SIG-M5 treated with dmso at 0.1 percent for 504 hours (cell line): ENCODE measurements around the gene GSKIP.
A peak's percentile ranks its signal among the peaks of the same experiment; 100 is the strongest.

Experiments used
- DNase-seq: peaks from one replicate; lab custom pipeline; 2025; ENCODE audit not compliant: unreplicated experiment; lab: John Stamatoyannopoulos, UW

Gene GSKIP

GRCh38 chr14:96376093-96376492, 12.8 kb downstream of the GSKIP start:
- DNase-seq = no peak

- DNase-seq = no peak
Observed at GRCh38 chr14:96380735-96381134, 17.4 kb downstream of the GSKIP start.

DNA sequence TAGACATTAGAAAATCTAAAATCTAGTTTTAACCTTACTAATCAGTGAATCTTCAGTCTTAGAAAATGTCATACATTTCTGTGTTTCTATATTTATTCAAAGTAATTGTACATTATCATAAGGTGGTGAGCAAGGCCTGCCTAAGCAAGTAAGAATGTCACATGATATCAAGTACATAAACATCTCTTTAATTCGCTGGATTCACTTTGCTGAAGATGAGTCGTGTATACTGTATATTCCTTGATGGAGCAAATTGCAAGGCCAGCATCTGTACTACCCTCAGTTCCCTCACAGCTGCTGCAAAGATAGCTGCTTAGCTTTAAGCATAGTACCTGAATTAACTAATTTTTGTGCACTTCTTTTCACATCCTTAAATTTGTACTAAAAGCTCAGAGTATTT, 20.1 kb downstream of the GSKIP start:
- no peak for DNase-seq

DNA sequence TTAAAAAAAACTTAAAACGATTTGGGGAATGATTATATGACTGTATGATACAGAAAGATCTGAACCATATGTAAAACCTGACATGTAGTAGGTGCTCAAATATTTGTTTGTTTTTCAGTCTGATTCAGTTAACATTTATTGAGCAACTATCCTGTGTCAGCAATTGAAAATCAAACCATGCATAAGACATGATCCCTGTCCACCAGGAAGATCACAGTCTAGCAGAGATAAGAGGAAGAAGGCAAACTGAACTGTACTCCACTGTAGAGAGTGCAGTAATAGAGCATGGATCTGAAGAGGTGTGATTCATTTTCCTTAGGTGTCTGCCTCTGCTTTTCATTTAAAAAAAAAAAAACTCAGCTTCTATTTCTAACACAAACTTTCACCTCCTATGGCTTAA, 20.7 kb downstream of the GSKIP start:
- no peak for DNase-seq

- DNase-seq = no peak
Observed at GRCh38 chr14:96384740-96385139, 21.4 kb downstream of the GSKIP start.

- no peak for DNase-seq
Observed at GRCh38 chr14:96385385-96385784, 22.1 kb downstream of the GSKIP start.

- DNase-seq = no peak
Observed at GRCh38 chr14:96390965-96391292, 27.6 kb downstream of the GSKIP start.

GRCh38 chr14:96391293-96392118, 28.2 kb downstream of the GSKIP start:
- DNase-seq = peak; percentile 92

- no peak for DNase-seq
Observed at GRCh38 chr14:96393071-96393691, 29.9 kb downstream of the GSKIP start.

DNA sequence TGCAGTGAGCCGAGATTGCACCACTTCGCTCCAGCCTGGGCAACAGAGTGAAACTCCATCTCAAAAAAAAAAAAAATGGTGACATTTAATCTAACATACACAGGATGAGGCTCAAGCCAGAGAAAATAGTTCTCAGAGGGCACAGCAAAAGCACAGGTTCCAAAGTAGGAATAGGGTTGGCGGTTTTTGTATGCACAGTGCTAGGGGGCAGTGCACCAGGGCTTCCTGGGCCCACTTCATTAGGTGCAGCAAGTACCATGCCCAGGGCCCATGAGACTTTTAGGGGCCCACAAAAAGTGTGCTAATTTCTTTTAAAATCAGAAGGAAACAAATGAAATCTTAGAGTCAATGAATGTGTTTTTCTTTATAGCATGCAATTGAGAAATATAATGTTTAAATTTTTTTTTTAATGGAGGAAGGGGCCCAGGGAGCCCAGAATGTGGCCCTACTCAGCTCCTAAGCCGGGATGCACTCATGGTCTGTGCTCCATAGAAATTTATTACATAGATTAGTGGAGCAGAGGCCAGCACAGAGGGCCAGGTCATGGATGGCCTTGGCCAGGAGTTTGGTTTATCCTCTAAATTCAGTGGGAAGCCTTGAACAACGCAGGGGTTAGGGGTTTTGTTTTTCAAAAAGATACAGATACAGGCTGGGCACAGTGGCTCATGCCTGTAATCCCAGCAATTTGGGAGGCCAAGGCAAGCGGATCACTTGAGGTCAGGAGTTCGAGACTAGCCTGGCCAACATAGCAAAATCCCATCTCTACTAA, 30.9 kb downstream of the GSKIP start:
- DNase-seq = no peak

- no peak for DNase-seq
Observed at GRCh38 chr14:96398432-96398831, 35.1 kb downstream of the GSKIP start.

DNA sequence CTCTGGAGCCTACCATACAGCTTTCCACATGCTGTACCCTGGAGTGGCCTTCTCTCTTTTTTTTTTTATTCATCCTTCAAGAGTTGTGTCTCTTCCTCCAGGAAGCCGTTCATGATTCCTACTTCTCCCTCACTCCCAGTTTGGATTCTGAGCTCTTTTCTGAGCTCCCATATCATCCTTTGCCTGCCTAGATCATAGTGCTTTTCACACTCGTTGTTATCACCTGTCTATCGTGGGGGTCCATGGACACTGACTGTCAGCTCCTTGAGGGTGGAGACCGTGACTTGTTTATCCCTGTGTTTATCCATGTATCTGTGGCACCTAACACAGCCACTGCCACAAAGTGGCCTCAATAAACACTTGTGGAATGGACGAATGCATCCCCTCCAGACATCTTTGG, 35.6 kb downstream of the GSKIP start:
- DNase-seq = no peak

- no peak for DNase-seq
Observed at GRCh38 chr14:96399405-96399804, 36.1 kb downstream of the GSKIP start.

- no peak for DNase-seq
Observed at GRCh38 chr14:96400495-96400894, 37.2 kb downstream of the GSKIP start.

DNA sequence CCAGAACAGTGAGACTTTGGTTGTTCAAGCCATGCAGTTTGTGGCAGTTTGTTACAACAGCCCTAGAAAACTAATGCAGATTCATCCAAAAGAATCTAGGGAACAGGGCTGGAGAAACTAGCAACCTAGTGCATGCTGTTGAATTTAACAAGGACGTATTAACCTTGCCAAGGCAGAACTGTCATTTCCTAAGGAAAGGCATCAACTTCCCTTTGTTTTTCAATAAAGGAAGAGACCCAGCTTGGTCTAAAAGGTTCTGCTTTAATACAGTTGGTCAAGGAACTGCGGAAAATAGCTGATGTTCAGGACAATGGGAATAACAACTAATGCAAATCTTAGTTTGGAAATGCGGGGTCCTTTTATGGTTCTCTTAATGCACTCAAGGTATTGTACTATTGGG, 40.1 kb downstream of the GSKIP start:
- DNase-seq = no peak

- no peak for DNase-seq
Observed at GRCh38 chr14:96405677-96406076, 42.4 kb downstream of the GSKIP start.

DNA sequence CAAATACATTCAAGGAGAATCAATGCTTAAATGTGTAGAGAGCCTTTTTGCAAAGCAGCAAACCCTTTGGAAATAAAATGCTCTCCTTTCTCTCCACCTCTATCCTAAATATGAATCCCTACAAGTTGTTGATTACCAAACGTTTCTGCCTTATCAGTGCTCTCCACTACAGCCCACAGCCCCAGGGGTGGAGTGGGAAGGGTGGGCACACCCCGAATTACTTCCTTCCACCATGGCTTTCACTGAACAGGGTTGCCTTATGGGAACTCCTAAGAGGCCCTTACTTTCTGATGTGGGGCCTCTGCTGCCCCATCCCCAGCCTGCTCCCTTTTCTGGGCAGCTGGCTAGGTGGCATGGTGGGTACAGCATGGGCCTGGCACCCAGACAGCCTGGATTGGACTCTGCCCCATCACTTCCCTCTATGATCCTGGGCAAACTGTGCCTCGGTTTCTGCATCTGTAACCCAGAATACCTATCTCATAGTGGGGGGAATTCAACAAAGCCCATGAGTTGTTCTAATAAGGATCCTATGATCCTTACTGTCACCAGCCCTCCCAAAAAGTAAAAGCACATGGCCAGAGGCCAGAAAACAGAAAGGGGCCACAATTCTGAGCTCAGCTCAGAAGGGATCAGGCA, 44.7 kb downstream of the GSKIP start:
- no peak for DNase-seq

- DNase-seq = no peak
Observed at GRCh38 chr14:96408608-96409007, 45.3 kb downstream of the GSKIP start.

- no peak for DNase-seq
Observed at GRCh38 chr14:96409701-96410100, 46.4 kb downstream of the GSKIP start.

- DNase-seq = no peak
Observed at GRCh38 chr14:96410119-96410518, 46.8 kb downstream of the GSKIP start.

DNA sequence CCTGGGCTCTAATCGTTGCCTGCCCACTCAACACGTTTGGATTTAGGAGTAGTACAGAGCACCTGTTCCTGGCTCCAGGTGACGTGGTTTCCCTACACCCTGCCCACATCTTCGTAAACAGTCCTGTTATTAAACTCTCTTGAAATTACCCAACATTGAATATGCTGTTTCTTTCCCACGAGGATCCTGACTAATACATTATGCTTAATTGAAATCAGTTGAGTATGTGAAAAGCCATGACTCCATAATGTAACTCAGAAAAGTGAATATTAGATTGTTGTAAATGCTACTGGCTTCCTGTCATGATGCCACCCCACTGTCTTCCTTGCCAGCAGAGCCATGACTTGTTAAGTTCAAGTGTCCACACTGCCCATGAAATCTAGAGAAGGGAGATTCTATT, 50.2 kb downstream of the GSKIP start:
- no peak for DNase-seq

DNA sequence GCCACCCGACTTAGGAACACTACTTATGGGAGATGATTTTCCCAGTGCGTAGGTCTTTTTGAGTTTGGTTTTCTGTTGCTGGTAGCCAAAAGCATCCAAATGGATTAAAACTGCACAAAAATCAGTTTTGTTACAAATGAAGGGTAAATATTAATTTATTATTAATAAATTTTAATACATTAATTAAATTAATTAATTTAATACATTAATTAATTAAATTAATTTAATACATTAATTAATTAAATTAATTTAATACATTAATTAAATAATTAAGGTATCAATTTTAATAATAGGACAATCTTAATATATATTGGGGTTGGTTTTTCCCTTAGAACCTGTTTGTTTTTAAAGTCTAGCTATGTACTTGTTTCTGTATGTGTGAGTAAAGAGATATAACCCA, 52.2 kb downstream of the GSKIP start:
- no peak for DNase-seq
